Naive thymus-derived CD4-positive, alpha-beta T cell (primary cell): ENCODE results near the gene FEN1. TPM values are rescaled to one million over a fixed set of nuclear protein-coding genes. Genes with fewer than 3 reads are reported as not detected.

Experiments used
- ATAC-seq: fragments of 150-1000 bp; cut with Tn5 transposase; 2 replicates; pipeline ENCODE4 v1.10.0; 2021; ENCODE audit warnings: mild to moderate bottlenecking, moderate library complexity
- CTCF ChIA-PET: fragments of 350-600 bp; sonication (Branson Sonifier 250); formaldehyde crosslinking; loops from one replicate; lab custom pipeline; 2021; ENCODE audit warnings: antibody characterized with exemption; lab: Charles Lee
- POLR2A ChIA-PET: fragments of 350-600 bp; sonication (Branson Sonifier 250); formaldehyde crosslinking; loops from one replicate; lab custom pipeline; 2021; ENCODE audit warnings: antibody characterized with exemption, inconsistent platforms; lab: Charles Lee
- DNase-seq, 9 donors: peaks; one replicate each; pipeline versions ENCODE4 v3.0.0 to v3.0.0-alpha.2; 2020 to 2022; ENCODE audit warnings: mixed read lengths in 1 of 9
- H3K27ac ChIP-seq: one replicate; pipeline ENCODE4 v1.7.0; 2013; ENCODE audit warnings: mild to moderate bottlenecking, low read depth, low read length, moderate library complexity
- H3K27me3 ChIP-seq, 2 donors: one replicate each; pipeline ENCODE4 v1.7.0; 2013; ENCODE audit warnings: low read length in 2 of 2, mild to moderate bottlenecking in 2 of 2, moderate library complexity in 2 of 2; ENCODE audit not compliant: control insufficient read depth in 2 of 2, insufficient read depth in 2 of 2
- H3K36me3 ChIP-seq, 3 experiments: 1 replicate in 2 of 3; 2 replicates in 1 of 3; pipeline ENCODE4 v1.7.0; 2013; ENCODE audit warnings: low read length in 3 of 3, mild to moderate bottlenecking in 3 of 3, moderate library complexity in 1 of 3; ENCODE audit not compliant: insufficient read depth in 3 of 3, control insufficient read depth in 2 of 3
- H3K4me1 ChIP-seq, 2 donors: one replicate each; pipeline ENCODE4 v1.7.0; 2013; ENCODE audit warnings: low read length in 2 of 2, mild to moderate bottlenecking in 2 of 2, moderate library complexity in 1 of 2; ENCODE audit not compliant: control insufficient read depth in 2 of 2, insufficient read depth in 2 of 2
- H3K4me3 ChIP-seq: 2 replicates; pipeline ENCODE4 v1.7.0; 2013; ENCODE audit warnings: mild to moderate bottlenecking, low read length
- H3K9me3 ChIP-seq, 3 experiments: 1 replicate in 2 of 3; 2 replicates in 1 of 3; pipeline ENCODE4 v1.7.0; 2013; ENCODE audit warnings: low read length in 3 of 3; ENCODE audit not compliant: control insufficient read depth in 2 of 3
- H3K27ac Mint-ChIP-seq, 9 donors: one replicate each; pipeline ENCODE4 v1.8.0; 2020 to 2022; ENCODE audit warnings: mixed read lengths in 9 of 9, mild to moderate bottlenecking in 8 of 9, moderate library complexity in 5 of 9, inconsistent platforms in 2 of 9
- H3K27me3 Mint-ChIP-seq, 5 donors: one replicate each; pipeline ENCODE4 v1.8.0; 2021 to 2022; ENCODE audit warnings: mixed read lengths in 5 of 5, mild to moderate bottlenecking in 1 of 5
- H3K36me3 Mint-ChIP-seq, 5 donors: one replicate each; pipeline ENCODE4 v1.8.0; 2020 to 2022; ENCODE audit warnings: mixed read lengths in 5 of 5, mild to moderate bottlenecking in 3 of 5, inconsistent platforms in 1 of 5
- H3K4me1 Mint-ChIP-seq, 7 donors: one replicate each; pipeline ENCODE4 v1.8.0; 2020 to 2022; ENCODE audit warnings: mixed read lengths in 7 of 7, mild to moderate bottlenecking in 3 of 7, inconsistent platforms in 1 of 7
- H3K4me3 Mint-ChIP-seq, 10 donors: one replicate each; pipeline ENCODE4 v1.8.0; 2020 to 2022; ENCODE audit warnings: mild to moderate bottlenecking in 10 of 10, mixed read lengths in 10 of 10, moderate library complexity in 6 of 10, inconsistent platforms in 2 of 10
- H3K9me3 Mint-ChIP-seq, 11 donors: one replicate each; pipeline ENCODE4 v1.8.0; 2020 to 2022; ENCODE audit warnings: mixed read lengths in 11 of 11, mild to moderate bottlenecking in 4 of 11, inconsistent platforms in 1 of 11, moderate library complexity in 1 of 11
- intact Hi-C, 2 donors: fragments of 100-400 bp; cut with micrococcal nuclease; formaldehyde crosslinking; loops; one replicate each; pipeline ENCODE4 v1.15.1; 2023
- polyA plus RNA-seq, 2 donors: library from polyadenylated mRNA; unstranded; fragments of 300-500 nt; fragmentation: Illumina TruSeq; gene quantifications; one replicate each; pipeline ENCODE4 v1.2.3, GENCODE V29; 2021
- total RNA-seq, 6 experiments: library from RNA in 5 of 6; stranded (reverse) in 5 of 6; gene quantifications; 1 replicate in 5 of 6; 2 replicates in 1 of 6; pipeline ENCODE4 v1.2.3 and lab custom pipeline; 2021 to 2026

The FEN1 gene
- total and polyA plus RNA-seq, 7 experiments from 2014 or later, result 7.6 to 101 (median 10.3) TPM

GRCh38 chr11:61834278-61835048, 41.8 kb downstream of the FEN1 start:
- peak; percentile 92 for ATAC-seq
- POLR2A ChIA-PET, result interaction anchor here (0.5 to 1.2 kb wide), 3 partner anchors 19 to 105 kb away, joined by 3 to 5 read pairs (median 3); no protein-coding TSS in a partner anchor
- intact Hi-C loops, result loop anchor here in 1 of 2 donors (1.0 to 5.0 kb wide), 2 partner anchors 42 to 288 kb away; partner anchors contain the start of genes FEN1, INCENP and TMEM258
- H3K27me3 ChIP-seq, result no peaks in the 10 kb centered on the region
- H3K9me3 Mint-ChIP-seq, result peaks cover 0 to 5% (median 0%) of the 10 kb centered on the region in 11 donors
- H3K9me3 ChIP-seq, result no peaks in the 10 kb centered on the region
- H3K27ac Mint-ChIP-seq, result peak overlapping the region in 8 of 9 donors; percentile 32 to 98 (median 78)
- H3K36me3 Mint-ChIP-seq, result peaks cover 0 to 24% (median 3%) of the 10 kb centered on the region in 5 donors
- CTCF ChIA-PET, result no interaction called here
- peak in 8 of 9 donors; percentile 17 to 71 (median 37) for DNase-seq
- peaks cover 22 to 69% (median 38%) of the 10 kb centered on the region in 7 donors for H3K4me1 Mint-ChIP-seq
- peak overlapping the region in 8 of 10 donors; percentile 4 to 84 (median 48) for H3K4me3 Mint-ChIP-seq
- peak overlapping the region; percentile 39 for H3K27ac ChIP-seq
- peaks cover 0 to 41% (median 24%) of the 10 kb centered on the region in 5 donors for H3K27me3 Mint-ChIP-seq
- no peaks in the 10 kb centered on the region for H3K36me3 ChIP-seq
- peaks cover 11 to 14% of the 10 kb centered on the region in 2 donors for H3K4me1 ChIP-seq
- no peak overlapping the region for H3K4me3 ChIP-seq

GRCh38 chr11:61836193-61836592, 43.5 kb downstream of the FEN1 start:
- Histone ChIP-seq H3K27me3 (no peaks in the 10 kb centered on the region), H3K9me3 (no peaks in the 10 kb centered on the region), H3K4me1 (peaks cover 11 to 13% of the 10 kb centered on the region in 2 donors), H3K27ac (no peak overlapping the region), H3K4me3 (no peak overlapping the region), H3K36me3 (no peaks in the 10 kb centered on the region)
- ATAC-seq (no peak), DNase-seq (no peak)
- Mint-ChIP-seq H3K9me3 (peaks cover 0 to 5% (median 0%) of the 10 kb centered on the region in 11 donors), H3K27ac (peak overlapping the region in 3 of 9 donors; percentile 28 to 98 (median 70)), H3K36me3 (peaks cover 0 to 32% (median 3%) of the 10 kb centered on the region in 5 donors), H3K27me3 (peaks cover 0 to 27% (median 12%) of the 10 kb centered on the region in 5 donors), H3K4me1 (peaks cover 16 to 59% (median 33%) of the 10 kb centered on the region in 7 donors), H3K4me3 (peak overlapping the region in 2 of 10 donors; percentile 19 to 67)
- intact Hi-C loops, result no loop called here
- ChIA-PET POLR2A (no interaction called here), CTCF (no interaction called here)

GRCh38 chr11:61837411-61838005, 44.8 kb downstream of the FEN1 start:
- intact Hi-C loops, result no loop called here
- H3K4me3 Mint-ChIP-seq, result no peak overlapping the region
- peaks cover 0 to 18% (median 3%) of the 10 kb centered on the region in 5 donors for H3K27me3 Mint-ChIP-seq
- H3K27me3 ChIP-seq, result no peaks in the 10 kb centered on the region
- peaks cover 10 to 51% (median 31%) of the 10 kb centered on the region in 7 donors for H3K4me1 Mint-ChIP-seq
- DNase-seq (no peak), ATAC-seq (no peak)
- H3K9me3 ChIP-seq, result no peaks in the 10 kb centered on the region
- peaks cover 0 to 5% (median 0%) of the 10 kb centered on the region in 11 donors for H3K9me3 Mint-ChIP-seq
- H3K4me1 ChIP-seq, result peaks cover 11 to 13% of the 10 kb centered on the region in 2 donors
- CTCF ChIA-PET, result no interaction called here
- H3K36me3 Mint-ChIP-seq, result peaks cover 0 to 35% (median 0%) of the 10 kb centered on the region in 5 donors
- peak overlapping the region in 1 of 9 donors; percentile 42 for H3K27ac Mint-ChIP-seq
- POLR2A ChIA-PET, result no interaction called here
- no peak overlapping the region for H3K27ac ChIP-seq
- H3K4me3 ChIP-seq, result no peak overlapping the region
- no peaks in the 10 kb centered on the region for H3K36me3 ChIP-seq

GRCh38 chr11:61838501-61838900, 45.8 kb downstream of the FEN1 start:
- H3K36me3 Mint-ChIP-seq, result peaks cover 0 to 36% (median 0%) of the 10 kb centered on the region in 5 donors
- CTCF ChIA-PET, result no interaction called here
- peak overlapping the region in 3 of 9 donors; percentile 51 to 79 (median 72) for H3K27ac Mint-ChIP-seq
- no peak overlapping the region for H3K4me3 Mint-ChIP-seq
- Histone ChIP-seq H3K4me1 (peaks cover 11 to 13% of the 10 kb centered on the region in 2 donors), H3K27me3 (no peaks in the 10 kb centered on the region), H3K36me3 (no peaks in the 10 kb centered on the region), H3K4me3 (no peak overlapping the region), H3K27ac (no peak overlapping the region), H3K9me3 (no peaks in the 10 kb centered on the region)
- no peak for ATAC-seq
- H3K4me1 Mint-ChIP-seq, result peaks cover 7 to 42% (median 26%) of the 10 kb centered on the region in 7 donors
- DNase-seq, result no peak
- peaks cover 0 to 3% (median 0%) of the 10 kb centered on the region in 11 donors for H3K9me3 Mint-ChIP-seq
- POLR2A ChIA-PET, result no interaction called here
- intact Hi-C loops, result no loop called here
- peaks cover 0 to 10% (median 0%) of the 10 kb centered on the region in 5 donors for H3K27me3 Mint-ChIP-seq

GRCh38 chr11:61838921-61839320, 46.2 kb downstream of the FEN1 start:
- ChIA-PET POLR2A (no interaction called here), CTCF (no interaction called here)
- no peak for DNase-seq
- H3K9me3 Mint-ChIP-seq, result no peaks in the 10 kb centered on the region
- peaks cover 3 to 37% (median 22%) of the 10 kb centered on the region in 7 donors for H3K4me1 Mint-ChIP-seq
- Histone ChIP-seq H3K27me3 (no peaks in the 10 kb centered on the region), H3K4me3 (no peak overlapping the region), H3K9me3 (no peaks in the 10 kb centered on the region), H3K27ac (no peak overlapping the region), H3K4me1 (peaks cover 11 to 12% of the 10 kb centered on the region in 2 donors), H3K36me3 (no peaks in the 10 kb centered on the region)
- peaks cover 0 to 6% (median 0%) of the 10 kb centered on the region in 5 donors for H3K27me3 Mint-ChIP-seq
- no peak for ATAC-seq
- intact Hi-C loops, result no loop called here
- no peak overlapping the region for H3K4me3 Mint-ChIP-seq
- peaks cover 0 to 33% (median 0%) of the 10 kb centered on the region in 5 donors for H3K36me3 Mint-ChIP-seq
- H3K27ac Mint-ChIP-seq, result peak overlapping the region in 3 of 9 donors; percentile 51 to 79 (median 72)

GRCh38 chr11:61839742-61840141, 47.0 kb downstream of the FEN1 start:
- Mint-ChIP-seq H3K36me3 (peaks cover 0 to 32% (median 0%) of the 10 kb centered on the region in 5 donors), H3K4me3 (no peak overlapping the region), H3K4me1 (peaks cover 0 to 29% (median 14%) of the 10 kb centered on the region in 7 donors), H3K27ac (peak overlapping the region in 1 of 9 donors; percentile 19), H3K9me3 (no peaks in the 10 kb centered on the region), H3K27me3 (peaks cover 0 to 4% (median 0%) of the 10 kb centered on the region in 5 donors)
- DNase-seq (no peak), ATAC-seq (no peak)
- no peaks in the 10 kb centered on the region for H3K9me3 ChIP-seq
- CTCF ChIA-PET, result interaction anchor here (0.7 kb wide), 1 partner anchor 31 kb away, joined by 3 read pairs; no protein-coding TSS in a partner anchor
- peaks cover 3 to 5% of the 10 kb centered on the region in 2 donors for H3K4me1 ChIP-seq
- no peaks in the 10 kb centered on the region for H3K27me3 ChIP-seq
- no peak overlapping the region for H3K4me3 ChIP-seq
- POLR2A ChIA-PET, result no interaction called here
- H3K27ac ChIP-seq, result no peak overlapping the region
- intact Hi-C loops, result no loop called here
- no peaks in the 10 kb centered on the region for H3K36me3 ChIP-seq
